DMS53 treated with DMSO at 0.1 percent for 48 hours (cell line): Measurements from ENCODE around the gene TMEM179.
"Not testable (repeated sequence)": the region's sequence is repeated elsewhere in the genome, so short reads cannot be mapped to it uniquely, and the experiment has no call there.

Experiments
- DNase-seq: peaks from one replicate; lab custom pipeline; 2025; ENCODE audit not compliant: unreplicated experiment; lab: John Stamatoyannopoulos, UW

Gene TMEM179

GRCh38 chr14:104638190-104638589 lies 33.6 kb upstream of the TMEM179 start:
- no peak for DNase-seq

DNA sequence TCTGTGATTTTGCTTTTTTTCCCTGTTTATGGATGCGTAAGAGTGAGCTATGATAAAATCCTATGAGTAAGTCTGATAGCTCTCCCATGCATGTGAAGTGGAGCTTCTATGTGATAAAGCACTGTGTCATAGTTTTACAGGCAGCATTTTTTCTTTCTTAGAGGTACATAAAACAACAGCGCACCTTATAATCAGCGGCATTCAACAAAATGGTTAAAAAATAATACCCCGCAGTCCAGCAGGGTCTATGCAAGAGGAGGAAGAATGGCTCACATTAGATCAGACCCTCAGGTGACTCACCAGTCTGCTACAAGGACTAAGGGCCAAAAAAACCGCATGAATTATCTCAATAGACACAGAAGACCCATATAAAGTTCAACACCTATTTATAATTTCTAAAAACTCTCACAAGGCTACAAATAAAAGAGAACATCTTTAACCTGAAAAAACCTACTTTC lies 33.0 kb upstream of the TMEM179 start:
- DNase-seq: no peak

DNA sequence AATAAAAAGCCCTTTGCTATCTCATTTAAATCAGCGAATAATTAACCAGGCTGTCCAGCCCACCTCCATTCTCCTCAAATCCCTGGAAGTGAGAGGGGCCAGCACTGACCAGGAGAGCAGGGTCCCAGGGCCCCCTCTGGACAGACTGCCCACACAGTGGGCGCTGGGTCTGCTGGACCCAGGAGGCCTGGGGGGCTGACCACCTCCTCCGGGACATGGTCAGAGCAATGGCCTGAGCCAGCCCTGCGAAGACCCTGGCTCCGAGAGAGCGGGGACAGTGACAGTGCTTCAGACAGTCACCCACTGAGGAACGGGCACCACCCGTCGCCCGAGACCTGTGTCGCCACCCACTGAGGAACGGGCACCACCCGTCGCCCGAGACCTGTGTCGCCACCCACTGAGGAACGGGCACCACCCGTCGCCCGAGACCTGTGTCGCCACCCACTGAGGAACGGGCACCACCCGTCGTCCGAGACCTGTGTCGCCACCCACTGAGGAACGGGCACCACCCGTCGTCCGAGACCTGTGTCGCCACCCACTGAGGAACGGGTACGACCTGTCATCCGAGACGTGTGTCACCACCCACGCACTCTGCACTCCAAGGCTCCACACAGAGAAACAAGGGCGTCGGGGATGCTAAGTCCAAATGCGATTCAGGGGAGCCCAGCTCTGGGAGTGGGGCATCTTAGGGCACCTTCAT lies 32.4 kb upstream of the TMEM179 start:
- DNase-seq: not testable (repeated sequence)

DNA sequence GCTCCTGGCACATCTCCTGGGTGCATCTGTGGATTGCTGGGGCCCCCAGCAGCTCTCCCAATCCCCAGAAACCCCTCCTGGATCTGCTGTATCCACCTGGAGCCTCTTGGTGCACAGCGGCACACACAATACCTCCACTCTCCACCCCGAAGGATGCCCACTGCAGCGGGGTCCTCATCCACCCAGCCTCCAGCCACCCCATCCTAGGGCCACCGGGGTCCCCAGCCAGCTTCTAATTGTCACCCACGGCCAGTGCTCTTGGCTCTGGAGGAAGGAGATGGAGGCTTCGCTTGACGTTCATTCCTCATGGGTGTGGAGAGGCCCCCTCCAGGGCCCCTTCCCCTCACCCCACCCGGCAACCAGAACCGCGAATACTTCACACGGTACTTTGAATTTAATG lies 31.6 kb upstream of the TMEM179 start:
- no peak for DNase-seq

- DNase-seq: no peak
These were observed 31.1 kb upstream of the TMEM179 start for GRCh38 chr14:104635717-104636116.

GRCh38 chr14:104634886-104635570 lies 30.5 kb upstream of the TMEM179 start:
- DNase-seq: no peak

DNA sequence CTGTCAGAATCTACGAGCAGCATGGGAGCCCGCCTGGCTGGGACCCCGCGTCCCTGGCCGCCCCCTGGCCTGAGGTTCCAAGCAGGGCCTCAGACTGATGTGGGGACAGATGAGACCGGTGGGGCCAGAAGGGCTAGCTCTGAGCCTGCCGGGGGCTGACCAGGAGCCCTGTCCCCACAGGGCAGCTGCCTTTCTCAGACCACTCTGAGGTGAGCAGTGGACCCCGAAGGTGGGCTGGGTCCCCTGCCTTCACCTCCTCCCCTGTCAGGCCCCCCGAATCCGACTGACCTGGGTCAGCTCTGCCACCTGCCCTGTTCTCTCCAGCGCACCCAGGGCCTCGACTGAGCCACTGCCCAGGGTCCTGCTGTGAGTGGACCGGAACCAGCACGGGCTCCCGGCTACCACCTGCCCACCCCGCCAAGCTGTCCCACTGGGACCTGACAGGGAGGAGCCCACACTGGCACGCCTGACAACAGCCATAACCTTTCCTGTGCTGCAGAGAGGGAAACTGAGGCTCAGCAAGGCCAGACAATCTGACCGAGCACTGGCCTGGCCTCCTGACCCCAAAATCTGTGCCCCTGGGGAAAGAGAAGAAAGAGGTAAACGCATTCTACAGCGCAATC lies 29.7 kb upstream of the TMEM179 start:
- DNase-seq: no peak

GRCh38 chr14:104633276-104634137 lies 28.9 kb upstream of the TMEM179 start:
- DNase-seq: no peak

- no peak for DNase-seq
These were observed 28.2 kb upstream of the TMEM179 start for GRCh38 chr14:104632781-104633180.

DNA sequence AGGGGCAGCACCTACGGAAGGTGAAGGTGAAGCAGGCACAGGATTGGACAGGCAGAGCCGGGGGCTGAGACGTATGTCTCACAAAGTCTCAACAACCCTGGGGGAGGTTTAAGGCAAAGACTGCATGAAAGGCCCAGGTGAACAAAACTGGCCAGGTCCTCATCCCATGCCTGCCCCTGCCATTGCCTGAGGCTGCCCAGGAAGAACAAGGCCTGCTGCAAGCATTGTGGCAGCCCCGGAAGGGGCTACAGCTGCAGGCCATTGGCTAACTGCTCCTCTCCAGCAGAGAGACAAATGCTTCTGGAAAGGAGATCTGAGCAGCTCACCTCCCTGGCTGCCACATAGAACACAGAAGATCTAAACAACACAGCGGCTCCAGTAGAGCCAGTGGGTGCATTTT lies 20.4 kb upstream of the TMEM179 start:
- no peak for DNase-seq

- no peak for DNase-seq
These were observed 9.7 kb upstream of the TMEM179 start for GRCh38 chr14:104614126-104614812.

GRCh38 chr14:104611881-104612280 lies 7.3 kb upstream of the TMEM179 start:
- DNase-seq: no peak

DNA sequence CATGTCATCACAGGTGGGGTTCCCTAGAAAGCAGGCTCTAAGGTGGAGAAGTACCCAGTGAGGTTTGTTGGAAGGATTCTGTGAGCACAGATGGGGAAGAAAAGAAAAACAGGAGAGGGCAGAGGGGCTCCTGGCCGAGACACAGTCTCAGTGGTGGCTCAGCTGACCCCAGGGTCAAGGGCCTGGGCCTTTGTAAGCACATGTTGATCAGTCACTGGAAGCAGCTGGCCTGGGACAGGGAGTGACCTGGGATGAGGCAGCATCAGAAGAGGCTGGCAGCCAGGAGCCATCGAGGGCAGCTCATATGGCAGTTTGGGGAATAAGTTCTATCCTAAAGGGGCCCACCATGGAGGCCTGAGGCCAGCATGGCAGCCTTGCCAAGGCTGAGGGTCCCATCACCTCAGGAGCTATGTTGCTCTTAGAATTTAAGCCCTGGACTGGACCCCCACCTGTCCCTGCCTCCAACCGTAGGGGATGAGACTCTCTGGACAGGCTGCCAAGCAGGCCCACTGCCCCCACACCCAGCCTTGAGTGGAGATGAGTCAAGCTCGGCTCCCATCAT lies 6.3 kb upstream of the TMEM179 start:
- no peak for DNase-seq

DNA sequence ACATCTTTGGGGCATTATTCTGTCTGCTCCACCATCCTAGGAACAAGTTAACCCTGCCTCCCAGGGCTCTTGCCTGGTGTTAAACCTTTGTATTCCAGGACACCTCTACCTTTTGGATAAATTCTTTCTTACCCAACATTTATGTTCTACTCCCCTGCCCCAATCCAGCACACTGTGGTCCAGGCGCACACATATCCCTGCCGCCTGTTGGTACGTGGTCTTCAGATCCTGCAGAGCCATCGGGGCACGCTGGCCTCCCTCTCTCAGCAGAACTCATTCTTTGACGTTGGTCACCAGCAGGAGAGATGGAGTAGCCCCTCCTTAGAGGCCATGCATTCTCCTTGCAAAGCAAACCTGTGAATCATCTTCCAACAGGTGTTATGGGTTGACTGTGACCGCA lies 5.1 kb upstream of the TMEM179 start:
- no peak for DNase-seq

- DNase-seq: no peak
These were observed 716 bp downstream of the TMEM179 start for GRCh38 chr14:104603711-104604401.

- DNase-seq: no peak
These were observed 1.6 kb downstream of the TMEM179 start for GRCh38 chr14:104602933-104603325.

DNA sequence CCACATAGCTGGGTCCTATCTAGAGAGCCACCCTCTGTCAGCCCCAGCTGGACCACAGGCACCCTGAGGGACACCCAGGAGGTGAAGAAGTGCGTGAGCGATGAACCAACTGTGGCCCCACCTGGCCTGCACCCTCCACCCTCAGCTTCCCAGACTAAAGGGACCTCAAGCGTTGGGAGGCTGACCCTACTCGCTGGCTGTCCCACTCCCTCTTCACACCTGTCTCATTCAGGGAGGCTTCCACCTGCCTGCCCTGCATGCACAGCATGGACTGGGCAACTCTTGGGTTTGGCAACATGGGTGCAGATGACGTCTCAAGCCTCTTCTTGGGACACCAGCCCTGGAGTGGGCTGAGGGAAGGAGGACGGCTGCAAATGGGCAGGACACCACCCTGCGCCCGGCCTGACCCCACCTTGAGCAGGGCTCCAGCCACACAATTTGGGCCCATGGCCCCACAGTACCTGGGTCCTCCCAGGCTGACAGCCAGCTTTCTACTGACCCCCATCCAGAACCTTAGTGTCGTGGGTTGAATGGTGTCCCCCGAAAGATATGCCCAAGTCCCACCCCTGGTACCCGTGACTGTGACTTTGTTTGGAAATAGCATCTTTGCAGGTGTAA lies 2.1 kb downstream of the TMEM179 start:
- no peak for DNase-seq

- DNase-seq: no peak
These were observed 2.8 kb downstream of the TMEM179 start for GRCh38 chr14:104601786-104602185.

- no peak for DNase-seq
These were observed 3.8 kb downstream of the TMEM179 start for GRCh38 chr14:104600805-104601204.
